HG02763 (cell line): ENCODE data around the gene LY86.

Experiments
- ATAC-seq: cut with Tn5 transposase; IDR thresholded peaks from one replicate; pipeline ENCODE4 v1.9.1; 2021; ENCODE audit warnings: mild to moderate bottlenecking, moderate library complexity; ENCODE audit not compliant: unreplicated experiment

LY86 gene

DNA sequence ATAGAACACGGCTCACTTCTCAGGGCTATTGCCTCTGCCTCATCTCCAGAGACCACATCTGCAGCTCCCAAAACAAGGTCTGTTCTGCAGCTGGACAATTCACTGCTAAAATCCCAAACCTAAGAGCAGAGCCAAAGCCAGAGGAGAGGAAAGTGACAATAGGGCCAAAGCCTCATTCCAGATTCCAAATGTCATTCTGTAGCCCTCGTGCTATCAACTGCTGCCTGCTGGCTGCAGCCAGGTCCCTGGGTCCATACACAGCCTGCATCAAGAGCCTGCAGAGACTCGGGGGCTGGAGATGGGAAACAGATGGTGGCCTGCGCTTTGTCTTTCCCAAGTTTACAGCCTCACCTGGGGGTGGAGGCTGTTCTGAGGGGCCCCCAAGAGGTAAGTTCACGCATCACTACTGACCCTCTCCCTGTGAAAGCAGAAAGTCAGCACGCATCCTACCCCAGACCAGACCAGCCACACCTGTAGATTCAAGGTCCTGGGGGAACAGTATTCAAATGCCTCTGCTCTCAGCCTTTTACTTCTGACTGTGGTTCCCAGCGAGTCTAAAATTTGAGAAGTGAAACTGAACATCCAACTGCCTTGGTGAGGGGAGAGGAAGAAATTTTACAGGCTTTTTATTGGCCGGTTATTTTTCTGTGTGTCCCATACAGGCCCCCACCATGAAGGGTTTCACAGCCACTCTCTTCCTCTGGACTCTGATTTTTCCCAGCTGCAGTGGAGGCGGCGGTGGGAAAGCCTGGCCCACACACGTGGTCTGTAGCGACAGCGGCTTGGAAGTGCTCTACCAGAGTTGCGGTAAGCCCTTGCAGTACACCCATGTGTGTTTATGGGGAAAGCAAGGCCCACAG, at the start of gene LY86:
Gene LY86, plus strand, starts transcription at position 657 of the 860 bp plus-strand sequence. Its CDS starts 15 bp downstream, at position 672.
- peak; percentile 52 for ATAC-seq

DNA sequence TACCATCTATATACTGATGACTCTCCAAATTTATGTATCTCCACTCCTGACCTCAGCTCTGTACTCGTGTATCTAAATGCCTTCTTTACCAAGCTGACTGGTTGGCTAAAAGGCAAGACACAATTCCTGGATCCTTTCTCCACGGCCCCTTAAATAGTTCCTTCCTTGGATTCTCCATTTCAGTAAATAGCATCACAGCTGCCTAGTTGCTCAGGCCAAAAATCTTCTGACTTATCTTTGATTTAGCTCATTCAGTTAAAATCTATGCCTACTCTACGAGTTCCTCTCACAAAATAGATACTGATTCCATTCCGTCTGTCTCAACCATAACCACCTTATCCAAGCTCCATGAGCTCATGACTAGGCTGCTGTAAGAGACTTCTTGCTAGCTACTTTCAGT, 49.5 kb upstream of the LY86 start:
- no peak for ATAC-seq

DNA sequence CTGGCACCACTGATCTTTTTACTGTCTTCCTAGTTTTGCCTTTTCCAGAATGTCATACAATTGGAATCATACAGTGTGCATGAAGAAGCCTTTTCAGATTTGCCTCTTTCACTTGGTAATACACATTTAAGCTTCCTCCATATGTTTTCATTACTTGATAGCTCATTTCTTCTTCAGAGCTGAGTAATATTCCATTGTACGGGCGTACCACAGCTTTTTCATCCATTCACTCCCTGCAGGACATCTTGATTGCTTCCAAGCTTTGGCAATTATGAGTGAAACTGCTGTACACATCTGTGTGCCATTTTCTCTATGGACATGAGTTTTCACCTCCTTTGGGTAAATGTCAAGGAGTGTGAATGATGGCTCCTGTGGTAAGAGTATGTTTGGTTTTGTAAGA, 46.2 kb upstream of the LY86 start:
- no peak for ATAC-seq

DNA sequence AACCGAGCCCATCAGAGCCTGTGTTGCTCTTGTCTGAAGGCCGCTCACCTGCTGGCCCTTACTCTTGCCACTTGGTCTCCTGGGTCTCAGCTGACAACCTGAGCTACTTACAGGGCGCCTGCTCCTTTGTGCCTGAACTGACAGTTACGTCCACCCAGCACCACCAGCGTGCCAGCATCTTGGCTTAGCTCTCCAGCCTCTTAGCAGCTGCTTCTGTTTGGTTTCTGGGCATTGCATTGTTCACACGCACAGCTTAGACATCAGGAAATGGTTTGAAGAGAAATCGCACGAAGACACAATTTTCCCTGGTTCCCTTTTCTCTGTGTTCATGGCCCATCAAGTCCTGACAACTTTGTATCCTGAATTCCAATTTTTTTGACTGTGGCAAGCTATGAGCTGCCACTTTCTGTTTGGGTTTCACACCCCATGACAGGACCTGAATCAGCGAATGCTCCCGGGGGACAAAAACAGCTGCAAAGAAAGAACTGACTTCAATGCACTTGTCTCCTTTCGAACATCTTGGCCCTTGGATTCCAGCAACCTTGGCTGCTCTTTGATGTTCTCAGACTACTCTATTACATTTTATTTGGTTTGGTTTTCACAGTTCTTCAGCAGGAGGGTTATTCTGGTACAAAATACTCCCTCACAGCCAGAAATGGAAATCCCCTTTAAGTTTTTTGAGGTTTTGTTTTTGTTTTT, 45.2 kb upstream of the LY86 start:
- no peak for ATAC-seq

DNA sequence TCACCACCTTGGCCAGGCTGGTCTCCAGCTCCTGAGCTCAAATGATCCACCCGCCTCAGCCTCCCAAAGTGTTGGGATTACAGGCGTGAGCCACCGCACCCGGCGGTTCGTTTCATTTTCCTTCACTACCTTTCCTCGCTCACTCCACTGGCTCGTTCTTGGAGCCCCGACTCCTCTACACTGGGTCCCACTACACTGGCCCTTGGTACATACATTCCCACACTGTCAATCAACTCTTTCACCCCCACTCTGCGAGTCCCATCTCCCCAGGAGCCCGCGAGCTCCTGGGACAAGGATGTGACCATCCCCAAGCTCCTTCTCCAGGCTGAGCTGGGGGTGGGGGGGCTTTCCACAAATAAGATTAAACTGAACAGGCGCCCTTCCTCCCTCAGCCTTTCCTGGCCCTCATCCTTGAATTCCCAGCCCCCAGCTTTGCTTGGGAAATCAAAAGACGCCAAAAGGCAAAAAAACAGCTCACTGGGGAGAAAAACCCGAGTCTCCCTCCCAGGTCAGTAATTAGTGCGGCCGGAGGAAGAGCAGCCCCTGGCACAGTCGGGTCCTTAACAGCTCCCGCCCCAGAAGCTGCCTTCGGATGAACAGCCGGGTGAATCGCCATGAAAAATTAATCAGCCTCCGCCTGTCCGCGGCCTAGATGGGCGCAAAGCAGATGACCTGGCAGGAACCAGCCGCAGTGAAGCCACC, 42.8 kb upstream of the LY86 start:
- peak; percentile 7 for ATAC-seq

DNA sequence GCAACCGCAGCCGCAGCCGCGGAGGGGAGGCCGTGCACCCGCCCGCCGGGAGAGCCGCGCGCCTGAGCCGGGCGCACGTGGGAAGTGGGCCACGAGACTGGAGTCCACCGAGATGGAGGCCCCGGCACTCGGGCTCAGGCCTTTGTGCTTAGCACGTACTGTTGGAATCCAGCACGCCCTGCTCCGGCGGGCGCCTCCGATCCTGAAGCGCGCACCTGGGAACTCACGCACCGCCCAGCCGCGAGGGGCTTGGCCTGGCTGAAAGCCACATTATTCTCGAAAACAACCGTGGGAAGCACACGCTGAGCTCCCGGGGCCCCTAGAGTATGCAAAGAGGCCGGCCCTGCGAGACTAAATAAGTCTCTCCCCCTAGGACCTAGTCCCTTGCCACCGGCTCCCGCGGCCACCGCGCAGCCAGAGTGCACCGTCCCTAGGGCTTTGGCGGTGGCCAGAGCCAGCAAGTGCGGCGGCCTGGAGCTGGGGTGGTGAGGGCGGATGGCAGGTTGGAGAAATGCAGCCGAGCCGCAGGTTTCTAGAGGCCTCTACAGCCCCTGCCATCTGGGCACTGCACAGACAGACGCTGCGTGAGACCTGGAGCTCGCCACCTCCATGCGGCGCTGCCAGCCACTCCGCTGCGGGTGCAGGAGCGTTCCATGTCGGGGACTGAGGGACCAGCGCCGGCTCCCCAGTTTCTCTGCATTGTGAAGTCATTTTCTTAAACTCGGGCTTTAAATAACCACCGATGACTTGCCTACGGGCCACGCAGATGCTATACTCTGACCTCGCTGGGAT, 42.0 kb upstream of the LY86 start:
- peak; percentile 41 for ATAC-seq

DNA sequence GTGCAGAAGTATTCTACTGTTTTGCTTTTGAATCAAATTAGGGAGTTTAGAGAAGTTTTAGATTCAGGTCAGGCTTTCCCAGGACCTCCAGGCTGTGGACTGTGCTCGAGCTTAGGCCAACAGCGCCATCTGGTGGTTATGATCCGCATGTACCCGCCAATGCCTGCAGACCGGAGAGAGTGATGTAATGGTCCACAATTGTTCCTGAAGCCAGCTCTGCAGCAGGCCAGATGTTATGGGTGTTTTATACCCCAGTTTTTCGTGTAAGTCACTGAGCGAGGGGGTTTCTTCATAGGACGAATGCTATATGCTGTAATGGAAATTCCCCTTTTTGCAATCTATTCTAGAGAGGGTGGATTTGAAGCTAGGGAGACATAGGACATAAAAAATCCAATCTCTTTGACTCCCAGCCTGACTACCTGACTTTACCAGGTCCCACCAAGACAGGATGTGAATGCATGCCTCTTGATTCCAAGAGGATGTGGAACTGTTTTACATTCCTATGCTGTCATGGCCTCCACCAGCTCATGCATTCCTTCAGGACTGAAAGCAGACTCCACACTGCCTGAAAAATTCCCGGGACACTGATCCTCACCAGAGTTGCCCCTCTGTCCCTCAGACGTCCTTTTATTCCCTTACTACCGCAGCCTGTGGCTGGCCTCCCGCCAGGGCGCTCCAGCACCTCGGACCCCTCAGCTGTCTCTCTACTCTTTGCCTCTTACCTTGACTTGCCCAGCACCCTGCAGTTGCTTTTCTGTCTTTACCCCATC, 41.2 kb upstream of the LY86 start:
- ATAC-seq = peak; percentile 83

DNA sequence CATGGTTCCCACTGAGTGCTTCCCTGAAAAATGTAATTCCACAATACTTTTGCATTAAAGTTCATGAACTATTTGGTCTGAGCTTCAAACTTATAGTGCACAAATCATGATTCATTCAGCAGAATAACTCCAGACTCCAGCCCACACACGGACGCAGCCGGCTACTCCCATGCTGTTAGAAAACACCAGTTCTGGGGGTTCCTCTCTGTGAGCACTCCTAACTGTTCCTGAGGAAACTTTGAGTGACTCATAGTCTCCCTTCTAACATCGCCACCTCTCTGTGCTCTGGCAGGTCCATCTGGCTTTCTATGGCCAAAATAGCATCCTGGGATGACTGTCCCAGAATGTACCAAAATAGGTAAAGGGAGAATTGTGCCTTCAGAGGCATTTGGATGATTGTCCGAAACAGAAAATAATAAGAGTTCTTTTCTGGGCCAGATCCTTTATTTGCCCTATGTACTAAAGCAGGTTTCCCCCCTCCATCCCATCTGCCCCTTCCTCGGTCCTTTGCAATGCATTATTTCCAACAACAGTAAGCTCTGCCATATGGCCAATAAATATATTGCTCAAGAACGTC, 32.3 kb upstream of the LY86 start:
- ATAC-seq = no peak

DNA sequence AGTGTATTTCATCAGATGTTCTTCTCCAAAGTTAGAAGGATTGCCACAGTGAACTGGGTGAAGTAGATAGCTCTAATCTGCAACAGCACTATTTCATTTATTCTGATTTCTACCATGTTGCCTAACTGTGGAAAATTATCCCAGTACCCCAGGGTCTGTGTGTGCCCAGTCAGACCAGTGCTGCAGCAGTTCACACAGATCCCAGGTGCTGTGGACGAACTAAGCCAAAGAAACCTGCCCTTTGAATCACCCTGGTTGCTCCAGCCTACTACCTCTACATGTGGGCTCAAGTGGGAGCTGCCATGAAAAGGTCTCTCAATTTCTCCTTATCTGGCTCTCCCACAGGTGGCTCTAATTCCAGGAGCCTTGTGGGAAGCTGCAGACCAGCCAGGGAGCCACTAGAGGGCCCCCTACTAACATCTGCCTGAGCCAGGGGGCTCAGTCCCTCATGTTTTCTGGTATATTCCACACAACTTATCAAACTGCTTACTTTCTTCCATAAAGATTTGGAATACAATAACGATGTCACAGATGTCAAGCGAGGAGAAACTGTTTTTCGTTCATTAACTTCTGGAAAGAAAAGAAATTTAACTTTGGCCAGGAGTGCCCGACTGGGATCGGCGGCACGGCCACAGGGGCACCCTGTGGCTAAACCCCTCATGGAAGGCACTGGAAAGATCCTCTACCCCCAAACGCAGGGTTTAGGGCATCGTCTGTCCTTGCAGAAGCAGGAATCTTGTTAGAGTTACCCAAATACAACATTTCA, 31.6 kb upstream of the LY86 start:
- no peak for ATAC-seq

DNA sequence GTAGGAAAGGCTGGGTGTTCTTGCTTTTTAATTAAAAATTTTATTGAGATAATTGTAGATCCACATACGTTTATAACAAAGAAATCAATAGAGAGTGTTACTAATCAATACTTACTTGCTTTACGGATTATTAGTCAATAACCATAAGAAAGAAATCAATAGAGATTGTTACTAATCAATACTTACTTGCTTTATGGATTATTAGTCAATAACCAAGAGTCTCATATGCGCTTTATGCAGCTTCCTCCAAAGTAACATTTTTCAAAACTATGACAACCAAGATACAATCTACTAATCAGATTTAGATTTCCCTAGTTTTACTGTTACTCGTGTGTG, 31.0 kb upstream of the LY86 start:
- ATAC-seq = no peak

DNA sequence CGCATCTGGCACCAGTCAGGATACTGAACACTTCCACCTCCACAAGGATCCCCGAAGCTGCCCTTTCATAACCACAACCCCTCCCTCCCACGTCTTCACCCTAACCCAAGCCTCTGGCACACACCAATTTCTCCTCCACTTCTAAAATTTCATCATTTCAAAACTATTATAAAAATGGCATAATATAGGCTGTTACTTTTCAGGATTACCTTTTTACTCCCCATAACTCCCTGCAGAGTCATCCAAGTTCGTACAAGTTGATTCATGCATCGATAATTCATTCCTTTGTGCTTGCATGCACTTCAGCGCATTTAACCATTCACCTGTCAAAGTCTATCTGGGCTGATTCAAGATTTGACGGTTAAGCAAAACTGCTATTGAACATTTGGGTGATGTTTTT, 30.6 kb upstream of the LY86 start:
- ATAC-seq = no peak

DNA sequence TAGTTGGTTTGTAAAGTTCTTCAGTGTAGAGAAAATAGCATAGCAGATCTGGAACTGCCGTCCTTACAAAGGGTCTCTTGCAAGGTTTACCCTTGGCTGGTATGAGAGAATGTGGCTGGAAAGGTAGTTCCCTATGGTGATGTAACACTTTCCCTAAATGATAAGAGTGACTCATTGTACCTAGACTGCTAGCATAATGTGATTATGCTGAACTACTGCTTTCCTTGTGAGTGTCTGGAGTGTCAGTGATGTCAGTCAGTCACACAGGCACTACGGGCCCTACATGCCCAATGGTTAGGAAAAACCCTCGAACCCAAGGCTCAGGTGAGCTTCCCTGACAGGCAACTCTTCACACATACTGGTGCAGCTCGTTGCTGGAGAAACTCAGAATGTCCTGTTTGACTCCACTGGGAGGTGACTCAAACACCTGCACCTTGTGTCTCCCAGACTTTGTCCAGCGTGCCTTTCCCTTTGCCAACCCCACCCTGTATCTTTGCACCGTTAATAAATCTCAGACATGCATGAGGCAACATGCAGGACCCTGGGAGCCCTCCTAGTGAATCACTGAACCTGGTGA, 28.4 kb upstream of the LY86 start:
- ATAC-seq = no peak

DNA sequence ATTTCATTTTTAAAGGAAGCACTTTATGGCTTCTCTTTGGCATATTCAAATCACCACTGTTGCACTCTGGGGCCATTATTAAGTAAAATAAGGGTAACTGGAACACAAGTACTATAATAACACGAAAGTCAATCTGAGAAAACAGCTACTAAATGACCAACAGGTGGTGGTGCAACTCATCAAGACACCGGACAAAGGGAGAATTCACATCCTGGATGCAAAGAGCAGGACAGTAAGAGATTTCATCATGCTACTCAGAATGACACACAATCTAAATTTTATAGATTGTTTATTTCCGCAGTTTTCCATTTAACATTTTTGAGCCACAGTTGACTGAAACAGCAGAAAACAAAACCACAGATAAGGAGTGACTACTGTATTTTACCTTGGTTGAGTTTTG, 27.6 kb upstream of the LY86 start:
- ATAC-seq = no peak

DNA sequence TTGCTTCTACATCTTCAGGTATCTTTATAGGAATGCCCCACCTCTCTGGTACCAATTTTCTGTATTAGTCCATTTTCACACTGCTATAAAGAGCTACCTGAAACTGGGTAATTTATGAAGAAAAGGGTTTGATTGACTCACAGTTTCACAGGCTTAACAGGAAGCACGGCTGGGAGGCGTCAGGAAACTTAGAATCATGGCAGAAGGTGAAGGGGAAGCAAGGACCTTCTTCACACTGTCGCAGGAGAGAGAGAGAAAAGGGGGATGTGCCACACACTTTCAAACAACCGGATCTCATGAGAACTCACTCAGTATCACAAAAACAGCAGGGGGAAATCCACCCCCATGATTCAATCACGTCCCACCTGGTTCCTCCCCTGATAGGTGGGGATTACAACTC, 24.4 kb upstream of the LY86 start:
- no peak for ATAC-seq

DNA sequence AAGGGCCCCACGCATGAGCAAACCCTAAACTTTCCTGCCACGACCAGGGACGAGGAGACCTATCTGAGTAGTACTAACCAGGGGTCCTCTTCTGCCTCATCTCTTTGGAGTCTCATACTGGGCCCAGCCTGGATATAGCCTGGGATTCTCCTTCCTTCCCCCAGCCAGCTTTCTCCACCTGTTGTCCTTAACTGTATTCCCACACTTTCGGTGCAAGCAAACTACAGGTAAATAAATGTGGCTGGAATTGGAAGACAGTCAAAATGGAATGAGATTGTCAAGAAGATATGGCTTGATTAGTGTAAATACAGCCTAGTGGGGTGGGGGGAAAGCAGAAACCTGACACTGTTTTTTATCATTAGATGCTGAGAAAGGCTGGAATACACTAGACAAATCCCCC, 23.5 kb upstream of the LY86 start:
- no peak for ATAC-seq

DNA sequence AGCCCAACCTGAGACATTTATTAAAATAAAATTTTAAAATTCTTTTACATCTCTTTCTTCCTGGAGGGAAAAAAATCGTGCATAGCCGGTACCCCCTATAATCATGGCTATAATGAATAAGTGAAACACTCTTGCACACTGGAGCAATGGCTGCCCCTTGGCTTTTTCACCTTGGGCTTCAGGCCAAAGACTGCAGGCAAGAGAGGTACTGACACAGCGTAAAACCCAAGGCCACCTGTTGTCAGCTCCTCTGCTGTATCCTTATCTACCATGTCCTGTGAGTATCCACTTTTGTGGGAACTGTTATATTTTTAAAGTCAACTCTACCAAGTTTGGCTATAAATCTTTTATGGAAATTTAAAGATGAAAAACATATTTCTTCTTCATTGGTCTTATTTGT, 23.0 kb upstream of the LY86 start:
- ATAC-seq = no peak

DNA sequence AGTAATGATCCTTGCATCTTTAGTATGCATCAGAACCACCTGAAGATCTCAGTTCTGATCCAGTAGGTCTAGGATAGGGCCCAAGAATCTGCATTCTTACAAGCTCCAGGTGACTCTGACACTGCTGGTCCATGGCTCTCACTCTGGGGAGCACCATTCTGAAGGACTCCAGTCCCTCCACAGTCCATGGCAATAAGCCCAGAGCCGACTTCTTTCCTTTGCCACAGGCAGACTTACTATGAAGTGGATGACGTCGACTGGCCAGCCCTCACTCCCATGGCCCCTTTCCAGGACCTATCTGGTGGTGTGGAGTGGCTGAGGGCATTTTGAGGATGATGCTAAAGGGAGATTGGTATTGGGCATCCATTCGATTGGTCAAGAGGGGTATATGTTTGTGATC, 21.8 kb upstream of the LY86 start:
- ATAC-seq = no peak

DNA sequence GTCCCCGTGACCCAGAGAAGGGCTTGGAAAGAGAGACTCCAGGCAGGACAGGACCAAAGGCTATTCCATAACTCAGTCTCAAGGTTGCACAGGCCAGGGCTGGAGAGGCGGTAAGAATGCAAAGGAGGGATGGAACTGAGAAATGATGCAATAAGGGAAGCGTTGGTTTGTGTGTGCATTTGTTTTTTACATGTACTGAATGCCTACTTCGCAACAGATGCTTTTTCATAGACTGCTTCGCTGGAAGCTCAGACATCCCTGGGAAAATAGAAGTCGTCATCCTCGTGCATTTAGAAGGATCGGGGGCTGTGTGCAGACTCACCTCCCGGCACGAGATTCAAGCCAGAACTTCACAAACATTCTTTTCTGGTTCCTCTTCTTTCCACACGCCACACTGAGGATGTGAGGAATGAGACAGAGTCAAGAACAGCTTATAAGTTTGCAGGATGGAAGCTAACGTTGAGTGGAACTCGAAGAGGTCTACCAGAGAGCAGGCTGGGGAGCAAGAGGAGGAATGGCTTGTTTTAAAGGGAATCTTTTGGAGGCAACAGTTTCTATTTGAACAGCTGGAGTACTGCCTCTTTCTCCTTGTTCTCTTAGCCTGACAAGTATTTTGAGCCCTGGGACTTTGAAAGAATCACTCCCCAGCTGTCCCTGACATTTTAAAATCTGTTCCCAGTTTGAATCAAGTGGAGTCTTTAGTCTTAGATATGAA, 19.3 kb upstream of the LY86 start:
- no peak for ATAC-seq
